AG10803 (cell line): ENCODE data around the gene CYP11A1.

Experiments used
- DNase-seq: peaks from one replicate; pipeline ENCODE4 v3.0.0; 2010; ENCODE audit warnings: low read depth
- H3K4me3 ChIP-seq: 2 replicates; pipeline ENCODE4 v1.5.1; 2011; ENCODE audit warnings: mild to moderate bottlenecking, low read length, control low read depth
- TF ChIP-seq, protein P1 (sequence below): conservative IDR thresholded peaks from 2 replicates; pipeline ENCODE4 v1.5.1; 2011; ENCODE audit warnings: mild to moderate bottlenecking, low read length, control low read depth, inconsistent platforms

Gene CYP11A1

GRCh38 chr15:74350295-74351275, 16.9 kb downstream of the CYP11A1 start:
- H3K4me3 ChIP-seq: no peak overlapping the region
- TF ChIP-seq, protein P1, sequence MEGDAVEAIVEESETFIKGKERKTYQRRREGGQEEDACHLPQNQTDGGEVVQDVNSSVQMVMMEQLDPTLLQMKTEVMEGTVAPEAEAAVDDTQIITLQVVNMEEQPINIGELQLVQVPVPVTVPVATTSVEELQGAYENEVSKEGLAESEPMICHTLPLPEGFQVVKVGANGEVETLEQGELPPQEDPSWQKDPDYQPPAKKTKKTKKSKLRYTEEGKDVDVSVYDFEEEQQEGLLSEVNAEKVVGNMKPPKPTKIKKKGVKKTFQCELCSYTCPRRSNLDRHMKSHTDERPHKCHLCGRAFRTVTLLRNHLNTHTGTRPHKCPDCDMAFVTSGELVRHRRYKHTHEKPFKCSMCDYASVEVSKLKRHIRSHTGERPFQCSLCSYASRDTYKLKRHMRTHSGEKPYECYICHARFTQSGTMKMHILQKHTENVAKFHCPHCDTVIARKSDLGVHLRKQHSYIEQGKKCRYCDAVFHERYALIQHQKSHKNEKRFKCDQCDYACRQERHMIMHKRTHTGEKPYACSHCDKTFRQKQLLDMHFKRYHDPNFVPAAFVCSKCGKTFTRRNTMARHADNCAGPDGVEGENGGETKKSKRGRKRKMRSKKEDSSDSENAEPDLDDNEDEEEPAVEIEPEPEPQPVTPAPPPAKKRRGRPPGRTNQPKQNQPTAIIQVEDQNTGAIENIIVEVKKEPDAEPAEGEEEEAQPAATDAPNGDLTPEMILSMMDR: no peak
- DNase-seq: no peak

DNA sequence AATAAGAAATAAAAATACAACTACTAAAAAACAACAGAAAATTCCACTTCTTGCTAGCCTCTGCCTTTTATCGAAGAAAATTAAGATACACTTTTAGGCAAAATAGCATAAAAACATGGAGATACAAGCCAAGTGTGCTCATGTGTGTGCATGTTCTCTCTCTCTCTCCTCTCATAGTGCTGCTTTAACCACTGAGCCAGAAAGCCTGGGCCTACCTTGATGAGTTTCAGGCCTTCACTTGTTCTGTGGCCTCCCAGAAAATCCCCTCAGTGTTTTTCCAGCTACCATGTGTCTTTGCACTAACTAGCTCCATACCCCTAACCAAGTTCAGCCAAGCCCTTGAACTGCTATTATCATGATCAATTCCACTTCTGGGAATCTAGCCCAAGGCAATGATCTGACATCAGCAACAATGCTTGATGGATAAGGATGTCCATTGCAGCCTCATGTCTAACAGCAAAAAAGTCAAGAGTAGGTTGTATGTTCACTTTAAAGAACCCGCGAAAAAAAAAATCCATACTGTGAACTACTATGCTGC, 18.1 kb downstream of the CYP11A1 start:
- TF ChIP-seq, protein P1: no peak
- DNase-seq: no peak
- no peak overlapping the region for H3K4me3 ChIP-seq

GRCh38 chr15:74347757-74348250, 19.6 kb downstream of the CYP11A1 start:
- TF ChIP-seq, protein P1: no peak
- DNase-seq: no peak

GRCh38 chr15:74345051-74345450, 22.4 kb downstream of the CYP11A1 start:
- TF ChIP-seq, protein P1: no peak
- DNase-seq: no peak
- H3K4me3 ChIP-seq: no peak overlapping the region

More at GRCh38 chr15:74347757-74348250, 19.6 kb downstream of the CYP11A1 start:
- no peak overlapping the region for H3K4me3 ChIP-seq

- no peak overlapping the region for H3K4me3 ChIP-seq
- DNase-seq: no peak
- TF ChIP-seq, protein P1: no peak
Observed at GRCh38 chr15:74343797-74344127, 23.7 kb downstream of the CYP11A1 start.

- TF ChIP-seq, protein P1: no peak
- no peak overlapping the region for H3K4me3 ChIP-seq
- no peak for DNase-seq
Observed at GRCh38 chr15:74343127-74343796, 24.2 kb downstream of the CYP11A1 start.
